AG04449 (cell line): ENCODE data around the gene FLT3.
"Not testable (repeated sequence)": the region's sequence is repeated elsewhere in the genome, so short reads cannot be mapped to it uniquely, and the experiment has no call there.

Source experiments
- CTCF ChIA-PET: fragments of 350-600 bp; formaldehyde crosslinking; extraction: SDS; loops from one replicate; lab custom pipeline; 2021; ENCODE audit warnings: antibody characterized with exemption; lab: Yijun Ruan, JAX
- POLR2A ChIA-PET: fragments of 400-600, 350-600 bp; formaldehyde crosslinking; extraction: SDS; loops from one replicate; lab custom pipeline; 2020; ENCODE audit warnings: antibody characterized with exemption, inconsistent platforms; lab: Yijun Ruan, JAX
- DNase-seq: peaks from one replicate; pipeline ENCODE4 v3.0.0-alpha.2; 2010; ENCODE audit warnings: low read depth, low spot score
- H3K4me3 ChIP-seq: 2 replicates; pipeline ENCODE4 v1.5.1; 2011; ENCODE audit warnings: low read depth, mild to moderate bottlenecking, control low read depth, low read length
- CTCF ChIP-seq: IDR thresholded peaks from one replicate; pipeline ENCODE4 v1.5.1; 2011; ENCODE audit warnings: mild to moderate bottlenecking, moderate library complexity, low read length, control low read depth, inconsistent platforms; ENCODE audit not compliant: insufficient read depth; ENCODE audit errors: missing control alignments

FLT3 gene

DNA sequence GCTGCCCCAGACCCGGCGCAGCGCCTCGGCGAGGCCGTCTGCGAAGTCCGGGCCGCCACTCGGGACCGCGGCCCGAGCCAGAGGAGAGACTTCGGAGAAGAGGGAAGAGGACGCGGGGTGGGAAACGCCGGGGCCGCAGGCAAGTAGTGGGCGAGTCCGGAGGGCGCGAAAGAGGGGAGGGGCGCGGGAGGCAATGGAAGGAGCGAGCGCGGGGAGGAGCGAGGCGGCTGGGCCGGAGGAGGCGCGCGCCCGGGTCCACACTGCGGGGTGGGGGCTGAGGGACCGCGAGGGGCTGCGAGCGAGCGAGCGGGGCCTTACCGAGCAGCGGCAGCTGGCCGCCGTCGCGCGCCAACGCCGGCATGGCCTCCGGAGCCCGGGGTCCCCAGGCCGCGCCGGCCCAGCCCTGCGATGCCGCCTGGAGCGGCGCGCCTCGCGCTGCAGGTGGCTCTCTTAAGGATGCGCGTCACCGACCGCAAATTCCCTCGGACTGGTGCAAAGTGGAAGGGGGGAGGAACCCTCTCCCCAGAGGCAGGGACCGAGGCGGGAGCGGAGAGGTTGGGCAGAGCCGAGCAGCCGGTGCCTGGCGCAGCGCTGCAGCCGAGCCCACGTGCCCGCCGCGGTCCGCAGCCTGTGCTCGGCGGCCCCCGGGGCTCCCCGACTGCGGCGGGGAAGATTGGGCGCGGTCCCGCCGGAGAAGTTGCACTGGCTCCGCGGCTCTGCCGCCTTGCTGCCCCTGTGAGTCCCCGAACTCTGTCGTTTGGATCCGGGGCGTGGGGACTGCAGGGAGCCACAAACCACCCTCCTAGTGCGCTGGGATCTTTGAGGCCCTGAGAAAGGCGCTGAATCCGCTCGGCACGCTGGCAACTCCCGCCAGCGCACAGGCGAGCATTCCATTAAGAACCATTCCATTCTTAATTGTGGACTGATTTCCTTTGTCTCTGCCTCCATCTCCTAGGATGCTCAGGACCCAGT lies at the start of gene FLT3:
FLT3 (minus strand) TSS at position 427 of the 972 bp plus-strand sequence; CDS start at position 361, 66 bp downstream.
- DNase-seq, result no peak
- TF ChIP-seq CTCF, result no peak
- CTCF ChIA-PET, result no interaction called here
- POLR2A ChIA-PET, result no interaction called here
- H3K4me3 ChIP-seq, result peak within 1 kb of the TSS; percentile 33

DNA sequence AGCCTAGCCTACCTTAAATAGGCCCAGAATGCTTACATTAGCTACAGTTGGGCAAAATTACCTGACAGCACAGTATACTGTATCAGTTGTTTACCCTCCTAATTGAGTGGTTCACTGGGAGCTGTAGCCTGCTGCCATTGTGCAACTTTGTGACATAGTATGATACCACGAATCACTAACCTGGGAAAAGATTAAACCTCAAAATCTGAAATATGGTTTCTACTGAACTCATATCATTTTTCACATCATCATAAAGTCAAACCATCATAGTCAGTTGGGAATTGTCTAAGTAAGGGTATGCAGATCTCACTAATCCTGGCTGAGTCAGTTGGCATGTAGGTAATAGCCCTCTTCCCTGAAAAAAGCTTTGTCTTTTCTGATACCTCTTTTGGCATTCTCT lies 47.1 kb upstream of the FLT3 start:
- no peak for DNase-seq
- CTCF ChIA-PET, result interaction anchor here (1.0 to 1.1 kb wide), 2 partner anchors 8 to 175 kb away, joined by 3 read pairs; no protein-coding TSS in a partner anchor
- no peak for TF ChIP-seq CTCF
- POLR2A ChIA-PET, result no interaction called here
- no peak overlapping the region for H3K4me3 ChIP-seq

GRCh38 chr13:28145049-28145448 lies 44.7 kb upstream of the FLT3 start:
- DNase-seq, result no peak
- ChIA-PET CTCF (no interaction called here), POLR2A (no interaction called here)
- no peak overlapping the region for H3K4me3 ChIP-seq
- no peak for TF ChIP-seq CTCF

- H3K4me3 ChIP-seq, POLR2A ChIA-PET, CTCF ChIA-PET, DNase-seq: not testable (repeated sequence)
Measured at GRCh38 chr13:28141542-28141941, 41.2 kb upstream of the FLT3 start.

DNA sequence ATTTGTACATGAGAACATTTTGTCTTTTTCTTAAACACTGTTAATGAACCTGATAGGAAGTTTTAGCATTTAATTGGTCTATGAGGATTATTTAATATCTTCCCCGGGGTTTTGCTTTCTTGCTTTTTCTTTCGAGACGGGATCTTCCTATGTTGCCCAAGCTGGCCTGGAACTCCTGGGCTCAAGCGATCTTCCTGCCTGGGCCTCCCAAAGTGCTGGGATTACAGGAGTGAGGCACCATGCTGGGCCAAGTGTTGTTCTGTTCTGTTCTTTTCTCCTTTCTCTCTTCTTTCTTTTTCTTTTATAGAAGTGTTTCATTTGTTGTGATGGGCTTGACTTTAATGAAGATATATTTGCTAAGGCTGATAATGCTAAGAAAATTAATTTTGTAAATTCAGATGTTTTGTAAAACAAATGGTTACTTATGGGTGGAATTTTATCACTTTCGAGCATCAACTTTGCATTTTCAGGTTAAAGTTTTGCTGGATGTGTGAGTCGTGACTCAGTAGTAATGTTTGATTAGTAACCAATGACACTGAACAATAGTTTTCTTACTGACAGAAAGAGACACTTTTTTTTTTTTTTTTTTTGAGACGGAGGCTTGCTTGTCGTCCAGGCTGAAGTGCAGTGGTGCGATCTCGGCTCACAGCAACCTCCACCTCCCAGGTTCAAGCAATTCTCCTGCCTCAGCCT lies 40.2 kb upstream of the FLT3 start:
- H3K4me3 ChIP-seq, result peak overlapping the region; percentile 90
- CTCF ChIA-PET, result no interaction called here
- no peak for TF ChIP-seq CTCF
- no peak for DNase-seq
- POLR2A ChIA-PET, result no interaction called here

- no peak for TF ChIP-seq CTCF
- ChIA-PET POLR2A (interaction anchor here (0.5 to 0.6 kb wide), 2 partner anchors 94 to 715 kb away, joined by 3 to 4 read pairs; no protein-coding TSS in a partner anchor), CTCF (interaction anchor here (0.9 kb wide), 1 partner anchor 9 kb away, joined by 3 read pairs; no protein-coding TSS in a partner anchor)
- H3K4me3 ChIP-seq, result peak overlapping the region; percentile 90
- peak; percentile 64 for DNase-seq
Measured at GRCh38 chr13:28138756-28139470, 38.5 kb upstream of the FLT3 start.
